Natural killer cell (primary cell): Measurements from ENCODE around the gene NPLOC4. TPM values are rescaled to one million over a fixed set of nuclear protein-coding genes. Genes with fewer than 3 reads are reported as not detected.

Experiments
- ATAC-seq, 3 donors: fragments of 150-1000 bp in 2 of 3; fragments of 200-7000 bp in 1 of 3; cut with Tn5 transposase; 1 replicate in 1 of 3; 2 replicates in 2 of 3; pipeline ENCODE4 v1.10.0; 2021; ENCODE audit warnings: mild to moderate bottlenecking in 2 of 3, moderate library complexity in 2 of 3
- DNase-seq, 2 donors: peaks; one replicate each; pipeline versions ENCODE4 v3.0.0 to v3.0.0-alpha.2; 2013 to 2021; ENCODE audit warnings: mixed read lengths in 1 of 2
- H3K27ac ChIP-seq: one replicate; pipeline ENCODE4 v1.5.1; 2013; ENCODE audit warnings: mild to moderate bottlenecking, low read length
- H3K27me3 ChIP-seq: one replicate; pipeline ENCODE4 v1.6.1; 2013; ENCODE audit warnings: low read length; ENCODE audit not compliant: control insufficient read depth, insufficient read depth
- H3K36me3 ChIP-seq: one replicate; pipeline ENCODE4 v1.6.1; 2013; ENCODE audit warnings: low read length; ENCODE audit not compliant: control insufficient read depth, insufficient read depth
- H3K4me1 ChIP-seq: one replicate; pipeline ENCODE4 v1.6.1; 2013; ENCODE audit warnings: low read length; ENCODE audit not compliant: control insufficient read depth, insufficient read depth
- H3K4me3 ChIP-seq: one replicate; pipeline ENCODE4 v1.5.1; 2013; ENCODE audit warnings: low read length
- H3K9me3 ChIP-seq: one replicate; pipeline ENCODE4 v1.6.1; 2013; ENCODE audit warnings: low read length; ENCODE audit not compliant: control insufficient read depth, insufficient read depth
- H3K27ac Mint-ChIP-seq, 2 donors: one replicate each; pipeline ENCODE4 v1.8.0; 2022; ENCODE audit warnings: mild to moderate bottlenecking in 2 of 2, mixed read lengths in 2 of 2, moderate library complexity in 1 of 2
- H3K27me3 Mint-ChIP-seq, 2 donors: one replicate each; pipeline ENCODE4 v1.8.0; 2022; ENCODE audit warnings: low read depth in 2 of 2, mixed read lengths in 2 of 2
- H3K36me3 Mint-ChIP-seq: one replicate; pipeline ENCODE4 v1.8.0; 2022; ENCODE audit warnings: mixed read lengths
- H3K4me1 Mint-ChIP-seq, 2 donors: one replicate each; pipeline ENCODE4 v1.8.0; 2022; ENCODE audit warnings: mixed read lengths in 2 of 2
- H3K4me3 Mint-ChIP-seq: one replicate; pipeline ENCODE4 v1.8.0; 2022; ENCODE audit warnings: mild to moderate bottlenecking, moderate library complexity, mixed read lengths
- H3K9me3 Mint-ChIP-seq, 2 donors: one replicate each; pipeline ENCODE4 v1.8.0; 2022; ENCODE audit warnings: mixed read lengths in 2 of 2
- WGBS: methylation state at CpG from one replicate; pipeline ENCODE4 v1.1.7; 2013; ENCODE audit warnings: missing lambda C conversion rate; ENCODE audit not compliant: insufficient coverage; 5-methylcytosine and 5-hydroxymethylcytosine counted together
- intact Hi-C: fragments of 100-400 bp; cut with micrococcal nuclease; formaldehyde crosslinking; loops from one replicate; pipeline ENCODE4 v1.14.2; 2022
- total RNA-seq, 4 donors: library from RNA; stranded (reverse); fragments of 120-200 nt in 1 of 4; gene quantifications; one replicate each; pipeline versions ENCODE4 v1.2.3 to v1.2.4, GENCODE V29; 2013 to 2022
- TF ChIP-seq, protein P1 (sequence below): fragments of 200-600 bp; IDR thresholded peaks from one replicate; pipeline ENCODE4 v1.8.0; 2022; ENCODE audit warnings: antibody characterized with exemption

The NPLOC4 gene
- total RNA-seq, 3 donors from 2014 or later (not counting 1 experiment from before 2014, with no cell fraction given): 96.2 to 117 (median 99.1) TPM

GRCh38 chr17:81656118-81656743 is 19.3 kb upstream of the NPLOC4 start, which contains the start of gene PDE6G:
TSS of gene PDE6G (minus strand) at chr17:81656542. CDS start at chr17:81653305, 3,237 bp downstream.
- H3K4me3 Mint-ChIP-seq: no peak within 1 kb of the TSS
- no peak within 1 kb of the TSS for H3K27ac Mint-ChIP-seq
- intact Hi-C loops: no loop called here
- no peaks in the 10 kb centered on the region for H3K36me3 Mint-ChIP-seq
- H3K9me3 Mint-ChIP-seq: no peaks in the 10 kb centered on the region
- Histone ChIP-seq H3K4me3 (no peak within 1 kb of the TSS), H3K27ac (no peak within 1 kb of the TSS), H3K27me3 (no peaks in the 10 kb centered on the region), H3K4me1 (peaks cover 17% of the 10 kb centered on the region), H3K36me3 (no peaks in the 10 kb centered on the region), H3K9me3 (no peaks in the 10 kb centered on the region)
- peaks cover 14 to 20% of the 10 kb centered on the region in 2 donors for H3K4me1 Mint-ChIP-seq
- ATAC-seq (no peak), DNase-seq (no peak)
- WGBS: 85% methylated on average over 15 of the region's 15 CpGs
- TF ChIP-seq, protein P1, sequence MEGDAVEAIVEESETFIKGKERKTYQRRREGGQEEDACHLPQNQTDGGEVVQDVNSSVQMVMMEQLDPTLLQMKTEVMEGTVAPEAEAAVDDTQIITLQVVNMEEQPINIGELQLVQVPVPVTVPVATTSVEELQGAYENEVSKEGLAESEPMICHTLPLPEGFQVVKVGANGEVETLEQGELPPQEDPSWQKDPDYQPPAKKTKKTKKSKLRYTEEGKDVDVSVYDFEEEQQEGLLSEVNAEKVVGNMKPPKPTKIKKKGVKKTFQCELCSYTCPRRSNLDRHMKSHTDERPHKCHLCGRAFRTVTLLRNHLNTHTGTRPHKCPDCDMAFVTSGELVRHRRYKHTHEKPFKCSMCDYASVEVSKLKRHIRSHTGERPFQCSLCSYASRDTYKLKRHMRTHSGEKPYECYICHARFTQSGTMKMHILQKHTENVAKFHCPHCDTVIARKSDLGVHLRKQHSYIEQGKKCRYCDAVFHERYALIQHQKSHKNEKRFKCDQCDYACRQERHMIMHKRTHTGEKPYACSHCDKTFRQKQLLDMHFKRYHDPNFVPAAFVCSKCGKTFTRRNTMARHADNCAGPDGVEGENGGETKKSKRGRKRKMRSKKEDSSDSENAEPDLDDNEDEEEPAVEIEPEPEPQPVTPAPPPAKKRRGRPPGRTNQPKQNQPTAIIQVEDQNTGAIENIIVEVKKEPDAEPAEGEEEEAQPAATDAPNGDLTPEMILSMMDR: no peak
- no peaks in the 10 kb centered on the region for H3K27me3 Mint-ChIP-seq

GRCh38 chr17:81655378-81656117 is 18.6 kb upstream of the NPLOC4 start:
- TF ChIP-seq, protein P1: no peak

GRCh38 chr17:81652906-81653771 is 16.2 kb upstream of the NPLOC4 start:
- H3K4me3 Mint-ChIP-seq: peak overlapping the region; percentile 87
- Histone ChIP-seq H3K27ac (peak overlapping the region; percentile 54), H3K9me3 (peaks cover 3% of the 10 kb centered on the region), H3K4me3 (peak overlapping the region; percentile 46), H3K36me3 (no peaks in the 10 kb centered on the region), H3K4me1 (peaks cover 17% of the 10 kb centered on the region), H3K27me3 (peaks cover 3% of the 10 kb centered on the region)
- peak overlapping the region; percentile 38 to 95 for H3K27ac Mint-ChIP-seq
- WGBS: 10% methylated on average over 26 of the region's 27 CpGs
- TF ChIP-seq, protein P1: no peak
- intact Hi-C loops: no loop called here
- ATAC-seq (peak; percentile 71 to 92 (median 79)), DNase-seq (peak in 1 of 2 donors; percentile 37)
- H3K36me3 Mint-ChIP-seq: no peaks in the 10 kb centered on the region
- peaks cover 14 to 20% of the 10 kb centered on the region in 2 donors for H3K4me1 Mint-ChIP-seq
- H3K9me3 Mint-ChIP-seq: no peaks in the 10 kb centered on the region
- H3K27me3 Mint-ChIP-seq: no peaks in the 10 kb centered on the region

More at GRCh38 chr17:81655378-81656117, 18.6 kb upstream of the NPLOC4 start:
- Mint-ChIP-seq H3K27me3 (no peaks in the 10 kb centered on the region), H3K4me1 (peaks cover 14 to 20% of the 10 kb centered on the region in 2 donors), H3K36me3 (no peaks in the 10 kb centered on the region), H3K4me3 (no peak overlapping the region), H3K9me3 (no peaks in the 10 kb centered on the region), H3K27ac (no peak overlapping the region)
- Histone ChIP-seq H3K27me3 (no peaks in the 10 kb centered on the region), H3K4me3 (no peak overlapping the region), H3K4me1 (peaks cover 17% of the 10 kb centered on the region), H3K27ac (no peak overlapping the region), H3K36me3 (no peaks in the 10 kb centered on the region), H3K9me3 (no peaks in the 10 kb centered on the region)
- WGBS: 94% methylated on average over 18 of the region's 18 CpGs
- no peak for ATAC-seq
- no peak for DNase-seq
- intact Hi-C loops: no loop called here
